NCI-H2196 (cell line): ENCODE data around the gene CTSE.

ENCODE experiments used
- DNase-seq: peaks from one replicate; lab custom pipeline; 2025; ENCODE audit not compliant: unreplicated experiment; lab: John Stamatoyannopoulos, UW

CTSE gene

GRCh38 chr1:205973377-205974232 lies 50.1 kb downstream of the CTSE start:
- DNase-seq: no peak

GRCh38 chr1:205972491-205973168 lies 51.1 kb downstream of the CTSE start:
- DNase-seq: no peak

DNA sequence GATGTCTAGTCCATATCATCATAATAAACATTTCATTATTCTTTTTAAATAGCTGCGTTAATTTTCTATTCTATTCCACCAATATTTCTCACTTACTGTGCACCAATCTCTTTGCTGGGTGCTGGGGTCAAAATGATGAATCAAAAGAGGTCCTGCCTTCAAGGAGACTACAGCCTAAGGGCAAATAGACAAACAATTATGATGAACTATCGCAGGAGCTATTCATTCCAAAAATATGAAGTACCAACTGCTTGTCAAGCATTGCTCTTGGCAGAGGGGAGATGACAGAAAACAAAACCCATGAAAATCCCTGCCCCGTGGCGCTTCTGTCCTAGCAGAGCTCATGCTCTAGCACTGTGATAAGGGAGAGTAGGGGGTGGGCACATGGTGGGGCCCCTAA lies 51.6 kb downstream of the CTSE start:
- DNase-seq: no peak

GRCh38 chr1:205971082-205971481 lies 52.6 kb downstream of the CTSE start:
- peak; percentile 21 for DNase-seq

DNA sequence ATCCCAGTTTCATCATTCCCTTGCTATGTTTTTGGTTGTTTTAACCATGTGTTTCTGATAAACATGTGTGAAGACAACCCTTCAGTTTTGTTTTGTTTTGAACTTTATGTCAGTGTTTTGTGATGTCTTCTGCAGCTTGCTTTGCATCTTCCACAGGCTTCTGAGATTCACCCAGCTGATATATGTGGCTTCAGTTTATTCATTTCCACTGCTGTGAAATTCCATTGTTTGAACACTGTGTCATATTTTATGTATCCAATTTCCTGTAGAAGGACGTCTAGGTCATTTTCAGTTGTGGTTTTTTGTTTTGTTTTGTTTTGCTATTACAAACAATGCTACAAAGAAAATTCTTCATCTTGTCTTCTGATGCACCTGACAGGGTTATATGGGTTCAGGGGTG lies 53.2 kb downstream of the CTSE start:
- DNase-seq: peak; percentile 17

DNA sequence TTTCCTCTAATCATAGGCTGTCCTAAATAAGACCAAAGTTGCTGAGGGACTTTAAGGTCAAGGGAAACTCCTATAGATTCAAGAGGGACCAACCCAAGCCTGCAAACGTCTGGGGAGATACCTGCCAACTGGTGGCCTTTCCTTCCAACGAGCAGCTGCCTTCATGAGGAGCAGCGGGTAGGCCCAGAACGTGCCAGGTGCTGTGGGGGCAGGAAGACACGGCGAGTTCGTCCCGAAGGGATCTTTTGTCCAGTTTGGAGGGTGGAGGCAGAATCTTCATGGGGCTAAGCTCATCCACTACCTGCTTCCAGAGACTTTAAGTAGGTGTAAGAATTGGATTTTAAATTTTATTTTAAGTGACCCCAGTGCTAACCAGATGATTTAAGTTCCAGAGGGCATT lies 54.5 kb downstream of the CTSE start:
- DNase-seq: no peak

- DNase-seq: no peak
These were observed 56.0 kb downstream of the CTSE start for GRCh38 chr1:205967554-205968335.

- peak; percentile 91 for DNase-seq
These were observed 58.4 kb downstream of the CTSE start for GRCh38 chr1:205965036-205965884.

GRCh38 chr1:205963352-205964155 lies 60.1 kb downstream of the CTSE start:
- DNase-seq: no peak

GRCh38 chr1:205962821-205963221 lies 60.9 kb downstream of the CTSE start:
- no peak for DNase-seq

DNA sequence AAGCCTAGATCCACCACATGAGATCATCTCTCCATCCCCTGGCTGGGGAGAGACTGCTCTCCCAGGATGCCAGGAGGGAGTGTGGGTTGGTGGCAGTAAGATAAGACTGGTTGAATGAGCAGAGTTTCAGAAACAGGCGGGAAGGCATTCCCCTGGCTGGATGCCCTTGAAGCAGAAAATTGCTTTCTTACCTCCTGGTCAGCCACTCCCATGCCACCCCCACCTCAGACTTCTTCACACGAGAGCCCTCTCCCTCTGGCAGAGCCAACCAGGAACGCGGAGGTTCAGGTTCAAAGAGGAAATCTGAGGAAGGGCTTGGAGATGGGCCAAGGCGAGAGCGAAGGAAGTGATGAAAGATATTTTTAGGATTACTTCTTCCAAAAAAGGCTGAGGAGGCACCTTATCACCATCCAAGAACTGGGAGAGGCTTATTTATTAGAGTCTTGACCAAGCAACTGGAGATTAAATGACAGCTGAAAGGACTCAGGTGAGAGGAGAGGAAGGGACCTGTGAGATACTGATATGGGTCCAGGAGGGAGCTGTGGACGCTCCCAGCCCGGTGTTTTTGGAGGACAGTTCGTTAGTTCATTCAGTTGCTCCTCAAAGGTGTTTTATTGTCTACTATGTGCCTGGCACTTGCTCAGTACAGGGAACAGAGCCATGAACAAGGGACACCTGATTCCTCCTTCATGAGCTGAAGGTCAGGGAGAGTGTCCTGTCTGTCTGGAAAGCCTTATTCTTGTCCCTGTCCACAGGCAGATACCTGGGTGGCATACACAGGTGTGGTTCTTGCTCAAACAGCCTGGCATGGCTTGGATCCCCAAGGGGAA lies 61.5 kb downstream of the CTSE start:
- DNase-seq: peak; percentile 91

- peak; percentile 67 for DNase-seq
These were observed 62.3 kb downstream of the CTSE start for GRCh38 chr1:205961405-205961804.

GRCh38 chr1:205959789-205960188 lies 63.9 kb downstream of the CTSE start:
- no peak for DNase-seq
